Activated T-cell treated with anti-CD3 and anti-CD28 coated beads for 1 hour (primary cell): Measurements from ENCODE around the gene PNMA6F.
"Not testable (repeated sequence)": the region's sequence is repeated elsewhere in the genome, so short reads cannot be mapped to it uniquely, and the experiment has no call there.

Experiments
- DNase-seq: peaks from one replicate; pipeline ENCODE4 v3.0.0-alpha.2; 2020; ENCODE audit warnings: low read depth

The PNMA6F gene

DNA sequence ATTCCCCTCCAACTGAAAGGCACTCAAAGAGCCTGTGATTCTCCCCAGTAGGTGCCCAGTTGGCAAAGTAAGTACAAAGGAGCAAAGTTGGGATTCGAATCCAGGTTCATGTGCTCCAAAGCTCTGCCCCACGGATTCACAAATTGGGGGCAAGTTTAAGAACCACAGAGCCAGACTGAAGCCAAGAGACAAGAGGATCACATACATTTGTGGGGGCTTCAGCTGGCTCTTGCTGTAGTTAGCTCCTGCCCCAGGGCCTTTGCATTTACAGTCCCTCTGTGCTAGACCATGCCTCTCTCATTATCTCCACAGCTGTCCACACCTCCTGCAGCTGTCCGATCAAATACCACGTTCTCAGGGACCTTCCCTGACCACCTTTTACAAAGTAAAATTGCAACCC, 18.8 kb downstream of the PNMA6F start:
- DNase-seq = no peak

DNA sequence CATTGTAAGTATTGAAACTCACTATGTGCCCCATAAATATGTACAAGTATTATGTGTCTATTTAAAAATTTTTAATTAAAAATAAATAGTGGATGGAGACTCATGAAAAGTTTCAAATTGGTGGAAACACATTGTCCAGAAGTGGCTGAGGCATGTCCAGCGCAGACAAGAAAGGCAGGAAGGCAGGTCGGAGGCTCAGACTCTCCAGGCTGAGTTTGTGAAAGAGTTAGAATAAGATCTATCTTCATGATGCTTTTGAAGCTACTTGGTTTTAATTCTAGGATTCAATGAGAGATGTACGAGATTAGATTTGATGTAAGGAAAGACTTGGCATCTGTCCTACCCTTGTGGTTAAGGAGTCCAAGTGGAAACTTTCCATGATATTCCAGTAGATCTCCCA, 19.8 kb downstream of the PNMA6F start:
- no peak for DNase-seq

DNA sequence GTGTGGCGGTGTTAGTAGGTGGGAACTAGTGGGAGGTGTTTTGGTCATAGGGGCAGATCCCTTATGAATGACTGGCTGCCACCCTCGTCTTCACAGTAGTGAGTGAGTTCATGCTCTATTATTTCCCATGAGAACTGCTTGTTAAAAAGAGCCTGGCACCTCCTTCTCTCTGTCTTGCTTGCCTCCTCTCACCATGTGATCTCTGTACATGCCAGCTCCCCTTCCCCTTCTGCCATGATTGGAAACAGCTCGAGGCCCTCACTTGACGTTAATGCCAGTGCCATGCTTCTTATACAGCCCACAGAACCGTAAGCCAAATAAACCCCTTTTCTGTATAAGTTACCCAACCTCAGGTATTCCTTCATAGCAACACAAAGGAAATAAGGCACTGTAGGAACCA, 21.7 kb downstream of the PNMA6F start:
- DNase-seq = no peak

DNA sequence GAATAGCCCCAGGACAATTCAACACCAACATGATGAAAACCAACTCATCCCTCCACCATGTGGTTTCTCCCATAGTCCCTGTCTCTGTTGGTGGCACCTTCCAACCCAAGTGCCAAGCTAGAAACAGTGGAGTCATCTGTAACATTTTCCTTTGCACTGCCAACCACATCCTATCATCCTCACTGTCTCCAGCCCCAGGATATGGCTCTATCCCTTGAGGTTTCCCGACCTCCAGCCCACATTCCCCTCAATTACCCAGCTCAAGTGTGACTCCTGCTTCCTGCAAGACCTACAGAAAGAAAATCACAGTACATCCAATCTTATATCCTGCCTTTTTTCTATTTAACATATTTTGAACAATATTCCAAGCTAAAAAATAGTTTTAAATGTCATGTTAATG, 24.2 kb downstream of the PNMA6F start:
- DNase-seq = no peak

DNA sequence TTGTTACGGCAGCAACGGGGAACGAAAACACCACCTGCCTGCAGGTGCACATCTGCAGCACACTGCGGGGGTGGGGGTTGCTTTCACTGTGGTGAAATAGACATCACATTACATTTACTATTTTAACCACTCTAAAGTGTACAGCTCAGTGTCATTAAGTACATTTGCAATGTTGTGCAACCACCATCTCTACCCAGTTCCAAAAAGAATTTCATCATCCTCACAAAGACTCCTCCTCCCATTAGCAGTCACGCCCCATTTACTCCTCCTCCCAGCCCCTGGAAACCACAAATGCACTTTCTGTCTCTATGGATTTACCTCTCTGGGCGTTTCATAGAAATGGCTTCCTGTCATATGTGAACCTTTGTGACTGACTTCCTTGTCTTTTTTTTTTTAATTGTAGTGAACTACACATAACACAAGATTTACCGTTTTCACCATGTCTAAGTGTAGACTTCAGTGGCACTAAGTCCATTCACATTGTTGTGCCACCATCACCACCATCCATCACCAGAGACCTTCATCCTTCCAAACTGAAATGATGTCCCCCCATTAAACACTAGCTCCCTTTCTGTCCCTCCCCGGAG, 28.0 kb downstream of the PNMA6F start:
- DNase-seq = not testable (repeated sequence)

DNA sequence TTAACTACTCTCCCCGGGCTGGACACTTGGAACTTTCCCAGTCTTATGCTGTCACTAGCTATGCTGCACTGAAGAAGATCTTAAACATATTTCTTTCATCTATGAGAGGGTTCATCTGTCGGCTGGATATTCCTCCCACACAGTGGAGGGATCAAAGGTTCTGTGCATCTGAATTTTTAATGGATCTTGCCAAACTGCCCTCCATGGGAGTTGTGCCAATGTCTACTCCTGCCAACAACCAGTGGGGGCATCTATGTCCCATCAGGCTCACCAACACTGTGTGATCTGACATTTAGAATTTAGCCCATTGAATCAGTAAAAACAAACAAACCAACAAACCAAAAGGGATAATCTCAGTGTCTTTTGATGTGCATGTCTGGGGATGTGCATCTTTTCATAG, 32.8 kb downstream of the PNMA6F start:
- not testable (repeated sequence) for DNase-seq

DNA sequence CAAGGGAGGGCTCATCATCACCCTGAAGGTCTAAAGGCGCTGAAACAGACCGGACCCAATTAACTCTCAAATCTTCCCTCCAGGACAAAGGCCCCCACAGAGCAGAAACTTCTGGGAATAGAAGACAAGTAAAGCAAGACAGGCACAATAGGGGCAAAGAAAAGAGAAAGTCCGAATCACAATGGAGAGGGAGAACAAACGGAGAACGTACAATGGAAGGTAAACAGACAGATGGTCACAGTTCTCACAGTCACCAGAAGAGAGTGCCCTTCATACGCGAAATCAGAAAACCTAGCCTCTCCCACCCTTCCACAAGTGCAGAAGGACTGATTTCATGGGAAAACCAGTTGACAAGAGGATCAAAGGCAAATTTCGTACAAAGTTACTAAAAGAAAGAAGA, 35.9 kb downstream of the PNMA6F start:
- not testable (repeated sequence) for DNase-seq

DNA sequence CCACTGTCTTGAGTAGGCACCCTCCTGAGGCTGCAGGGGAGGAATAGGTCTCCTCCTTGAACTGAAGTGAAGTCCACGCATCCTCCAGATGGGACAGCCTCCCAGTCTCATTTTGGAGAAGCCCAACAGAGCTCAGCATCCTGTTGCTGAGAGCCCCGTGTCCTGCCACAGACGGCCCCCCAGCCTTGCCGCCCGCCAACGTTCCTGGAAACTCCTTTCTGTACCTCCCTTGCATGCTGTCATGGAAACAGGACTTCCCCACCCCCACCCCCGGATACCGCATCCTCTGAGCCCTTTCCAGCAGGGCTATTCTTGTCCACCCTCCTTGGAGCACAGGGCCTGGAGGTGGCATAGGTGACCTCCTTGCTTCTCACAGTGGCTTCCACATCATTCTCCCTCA, 37.6 kb downstream of the PNMA6F start:
- not testable (repeated sequence) for DNase-seq

DNA sequence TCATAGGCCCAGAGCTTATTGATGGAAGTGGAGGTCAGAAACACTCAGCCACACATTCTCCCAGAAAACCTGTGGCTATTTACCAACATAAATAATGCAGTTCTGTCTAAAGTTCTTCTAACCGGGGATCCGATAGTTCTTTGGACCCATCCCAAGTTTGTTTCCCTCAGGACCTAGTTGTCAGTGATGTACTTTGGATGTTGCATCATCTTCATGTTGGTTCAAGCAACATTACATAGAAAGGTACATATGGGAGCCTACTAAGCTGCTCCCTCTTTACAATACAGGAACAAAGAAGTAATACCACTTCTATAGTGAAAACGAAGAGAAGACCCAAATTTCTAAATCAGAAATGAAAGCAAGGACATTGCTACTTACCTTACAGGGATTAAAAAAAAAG, 39.8 kb downstream of the PNMA6F start:
- DNase-seq = not testable (repeated sequence)

DNA sequence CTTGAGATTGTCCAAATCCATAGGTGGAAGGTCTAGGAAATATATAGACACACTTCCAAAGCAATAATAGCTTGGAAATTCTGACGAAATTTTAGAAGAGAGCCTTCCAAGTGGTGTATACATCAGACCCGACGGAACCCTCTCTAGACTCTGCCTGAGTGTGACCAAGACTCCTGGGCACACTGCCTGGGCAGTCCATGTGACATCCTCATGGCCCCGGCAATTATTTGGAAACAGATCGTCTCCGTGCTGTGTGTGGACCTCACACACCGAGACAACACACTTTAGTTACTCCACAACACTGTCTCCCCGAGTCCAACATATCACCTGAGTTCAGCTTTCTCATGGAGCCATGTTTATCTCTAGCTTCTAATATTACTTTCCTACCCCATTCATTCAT, 42.3 kb downstream of the PNMA6F start:
- not testable (repeated sequence) for DNase-seq

DNA sequence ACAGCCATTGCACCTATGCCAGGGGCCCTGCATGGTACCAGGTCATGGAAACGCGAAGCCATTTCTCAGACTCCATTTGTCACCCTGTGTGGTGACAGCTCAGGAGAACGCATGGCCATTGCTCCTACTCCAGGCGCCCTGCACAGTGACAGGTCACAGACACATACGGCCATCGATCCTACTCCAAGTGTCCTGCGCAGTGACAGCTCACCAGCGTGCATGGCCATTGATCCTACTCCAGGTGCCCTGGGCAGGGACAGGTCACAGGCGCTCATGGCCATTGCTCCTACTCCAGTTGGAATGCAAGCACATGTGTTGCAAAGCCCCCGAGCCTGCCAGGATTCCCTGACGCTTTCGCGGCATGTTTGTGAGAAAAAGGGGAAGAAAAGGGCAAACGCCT, 45.5 kb downstream of the PNMA6F start:
- DNase-seq = not testable (repeated sequence)

DNA sequence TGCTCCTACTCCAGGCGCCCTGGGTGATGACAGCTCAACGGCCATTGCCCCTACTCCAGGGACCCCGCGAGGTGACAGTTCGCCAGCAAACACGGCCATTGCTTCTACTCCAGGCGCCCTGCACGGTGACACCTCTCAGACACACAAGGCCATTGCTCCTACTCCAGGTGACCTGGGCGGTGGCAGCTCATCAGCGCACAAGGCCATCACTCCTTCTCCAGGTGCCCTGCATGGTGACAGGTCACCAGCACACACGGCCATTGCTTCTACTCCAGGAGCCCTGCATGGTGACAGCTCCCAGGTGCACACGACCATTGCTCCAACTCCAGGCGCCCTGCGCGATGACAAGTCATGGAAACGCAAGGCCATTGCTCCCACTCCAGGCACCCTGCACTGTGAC, 46.1 kb downstream of the PNMA6F start:
- not testable (repeated sequence) for DNase-seq

DNA sequence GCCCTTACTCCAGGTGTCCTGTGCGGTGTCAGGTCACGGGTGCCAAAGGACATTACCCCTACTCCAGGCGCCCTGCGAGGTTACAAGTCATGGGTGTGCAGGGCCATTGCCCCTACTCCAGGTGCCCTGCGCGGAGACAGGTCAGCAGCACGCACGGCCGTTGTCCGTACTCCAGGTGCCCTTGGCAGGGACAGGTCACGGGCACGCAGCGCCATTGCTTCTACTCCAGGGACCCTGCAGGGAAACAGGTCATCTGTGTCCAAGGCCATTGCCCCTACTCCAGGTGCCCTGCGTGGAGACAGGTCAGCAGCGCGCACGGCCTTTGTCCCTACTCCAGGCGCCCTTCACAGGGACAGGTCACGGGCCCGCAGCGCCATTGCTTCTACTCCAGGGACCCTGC, 49.0 kb downstream of the PNMA6F start:
- DNase-seq = not testable (repeated sequence)

DNA sequence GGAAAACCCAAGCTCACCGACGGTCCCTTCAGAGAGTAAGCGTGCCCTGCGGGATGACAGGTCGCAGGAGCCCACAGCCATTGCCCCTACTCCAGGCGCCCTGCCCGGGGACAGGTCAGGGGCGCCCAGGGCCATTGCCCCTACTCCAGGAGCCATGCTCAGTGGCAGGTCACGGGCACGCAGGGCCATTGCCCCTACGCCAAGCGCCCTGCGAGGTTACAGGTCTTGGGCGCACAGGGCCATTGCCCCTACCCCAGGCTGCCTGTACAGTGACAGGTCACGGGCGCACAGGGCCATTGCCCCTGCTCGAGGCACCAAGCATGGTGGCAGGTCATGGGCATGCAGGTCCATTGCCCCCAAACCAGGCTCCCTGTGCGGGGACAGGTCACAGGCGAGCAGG, 49.5 kb downstream of the PNMA6F start:
- DNase-seq = not testable (repeated sequence)
